ENCODE measurements around the gene HRH3.

GRCh38 chr20:62197801-62198200, 22.3 kb downstream of the HRH3 start:
- TF ChIP-seq CTCF (conservative IDR thresholded peaks at IDR 0.05) (no peak), EZH2 (IDR thresholded peaks at IDR 0.05; ENCODE audit: low read depth) (no peak)
